ENCODE results near the gene LRRC36.

DNA sequence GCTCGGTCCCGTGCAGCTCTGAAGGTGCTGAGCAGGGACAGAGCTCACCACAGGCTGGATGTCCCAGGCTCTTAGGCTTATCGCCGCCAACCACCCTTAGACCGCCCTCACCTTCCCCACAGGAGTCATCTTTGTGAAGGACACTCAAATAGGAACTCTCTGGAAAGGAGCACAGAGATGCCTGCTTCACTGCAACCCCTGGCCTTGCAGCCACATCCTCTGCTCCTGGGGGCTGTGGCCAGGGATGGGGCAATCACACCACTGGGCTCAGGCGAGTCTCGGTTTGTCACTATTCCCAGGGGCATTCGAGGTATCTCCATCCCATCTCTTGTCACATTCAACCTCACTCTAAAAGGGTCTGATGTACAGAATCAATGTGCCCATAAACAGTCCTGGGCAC is 78.7 kb downstream of the LRRC36 start:
- TF ChIP-seq, protein P1, sequence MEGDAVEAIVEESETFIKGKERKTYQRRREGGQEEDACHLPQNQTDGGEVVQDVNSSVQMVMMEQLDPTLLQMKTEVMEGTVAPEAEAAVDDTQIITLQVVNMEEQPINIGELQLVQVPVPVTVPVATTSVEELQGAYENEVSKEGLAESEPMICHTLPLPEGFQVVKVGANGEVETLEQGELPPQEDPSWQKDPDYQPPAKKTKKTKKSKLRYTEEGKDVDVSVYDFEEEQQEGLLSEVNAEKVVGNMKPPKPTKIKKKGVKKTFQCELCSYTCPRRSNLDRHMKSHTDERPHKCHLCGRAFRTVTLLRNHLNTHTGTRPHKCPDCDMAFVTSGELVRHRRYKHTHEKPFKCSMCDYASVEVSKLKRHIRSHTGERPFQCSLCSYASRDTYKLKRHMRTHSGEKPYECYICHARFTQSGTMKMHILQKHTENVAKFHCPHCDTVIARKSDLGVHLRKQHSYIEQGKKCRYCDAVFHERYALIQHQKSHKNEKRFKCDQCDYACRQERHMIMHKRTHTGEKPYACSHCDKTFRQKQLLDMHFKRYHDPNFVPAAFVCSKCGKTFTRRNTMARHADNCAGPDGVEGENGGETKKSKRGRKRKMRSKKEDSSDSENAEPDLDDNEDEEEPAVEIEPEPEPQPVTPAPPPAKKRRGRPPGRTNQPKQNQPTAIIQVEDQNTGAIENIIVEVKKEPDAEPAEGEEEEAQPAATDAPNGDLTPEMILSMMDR (IDR thresholded peaks at IDR 0.05 in 4 of 5, conservative IDR thresholded peaks at IDR 0.05 in 1 of 5): no peak
- TF ChIP-seq POLR2A (IDR thresholded peaks at IDR 0.05): no peak
